ENCODE measurements around the gene FETUB. TPM values are rescaled to one million over a fixed set of nuclear protein-coding genes. Genes with fewer than 3 reads are reported as not detected.

The FETUB gene
- total RNA-seq (not detected), total RNA-seq (0 to 0.18 (median 0) reads per million in 172 experiments)
- polyA plus RNA-seq (2013, experiment 1 of 2) = not detected
- not detected for polyA plus RNA-seq (2013, experiment 2 of 2)

GRCh38 chr3:186639778-186640472 is at the start of gene FETUB:
Gene FETUB (plus strand): TSS chr3:186640399. CDS start chr3:186640461, 62 bp downstream.
- H3K27ac Mint-ChIP-seq = no peak within 1 kb of the TSS
- peaks cover 36% of the 10 kb centered on the region for H3K27me3 Mint-ChIP-seq
- no peaks in the 10 kb centered on the region for H3K9me3 Mint-ChIP-seq
- Histone ChIP-seq H3K27me3 (ENCODE audit: control insufficient read depth in 1 of 2, insufficient read depth in 2 of 2, low read length in 2 of 2) (peaks cover 0 to 5% of the 10 kb centered on the region in 2 experiments), H3K4me3 (ENCODE audit: low read length) (no peak within 1 kb of the TSS), H3K27ac (ENCODE audit: low read depth in 1 of 2, low read length in 2 of 2) (no peak within 1 kb of the TSS), H3K9me3 (ENCODE audit: control insufficient read depth in 1 of 2, insufficient read depth in 1 of 2, low read length in 2 of 2) (no peaks in the 10 kb centered on the region), H3K4me1 (ENCODE audit: insufficient read depth, low read length) (no peaks in the 10 kb centered on the region), H3K36me3 (ENCODE audit: insufficient read depth, low read length) (no peaks in the 10 kb centered on the region)
- POLR2A ChIA-PET = no interaction called here
- no peak for TF ChIP-seq CTCF (IDR thresholded peaks at IDR 0.05)
- H3K36me3 Mint-ChIP-seq (ENCODE audit: low read depth) = no peaks in the 10 kb centered on the region
- no peak within 1 kb of the TSS for H3K4me3 Mint-ChIP-seq
- DNase-seq = no peak
- intact Hi-C loops (cut with DNase I, micrococcal nuclease) = no loop called here
- H3K4me1 Mint-ChIP-seq (ENCODE audit: low read depth) = no peaks in the 10 kb centered on the region
- no peak for ATAC-seq (ENCODE audit: poor library complexity)
- CTCF ChIA-PET = interaction anchor here (0.6 kb wide), 1 partner anchor 350 kb away, joined by 3 read pairs; no protein-coding TSS in a partner anchor

- DNase-seq = no peak
- Histone ChIP-seq H3K36me3 (ENCODE audit: insufficient read depth, low read length) (peaks cover 5% of the 10 kb centered on the region), H3K27me3 (ENCODE audit: control insufficient read depth in 1 of 2, insufficient read depth in 2 of 2, low read length in 2 of 2) (no peaks in the 10 kb centered on the region), H3K4me3 (ENCODE audit: low read length) (no peak overlapping the region), H3K9me3 (ENCODE audit: control insufficient read depth in 1 of 2, insufficient read depth in 1 of 2, low read length in 2 of 2) (no peaks in the 10 kb centered on the region), H3K4me1 (ENCODE audit: insufficient read depth, low read length) (peaks cover 4% of the 10 kb centered on the region), H3K27ac (ENCODE audit: low read depth in 1 of 2, low read length in 2 of 2) (no peak overlapping the region)
- POLR2A ChIA-PET = interaction anchor here (1.7 kb wide), 1 partner anchor 27 kb away, joined by 4 read pairs; no protein-coding TSS in a partner anchor
- TF ChIP-seq CTCF (IDR thresholded peaks at IDR 0.05) = no peak
- Mint-ChIP-seq H3K27me3 (no peaks in the 10 kb centered on the region), H3K4me1 (ENCODE audit: low read depth) (peaks cover 7% of the 10 kb centered on the region), H3K36me3 (ENCODE audit: low read depth) (peaks cover 9% of the 10 kb centered on the region), H3K9me3 (no peaks in the 10 kb centered on the region), H3K27ac (no peak overlapping the region), H3K4me3 (no peak overlapping the region)
- ATAC-seq (ENCODE audit: poor library complexity) = no peak
- CTCF ChIA-PET = interaction anchor here (0.8 to 1.8 kb wide), 2 partner anchors 18 to 26 kb away, joined by 4 read pairs; no protein-coding TSS in a partner anchor
- intact Hi-C loops (cut with DNase I, micrococcal nuclease) = no loop called here
Measured at GRCh38 chr3:186590580-186591295, 49.5 kb upstream of the FETUB start.

- no peak overlapping the region for H3K4me3 Mint-ChIP-seq
- ChIA-PET POLR2A (no interaction called here), CTCF (interaction anchor here (1.8 kb wide), 1 partner anchor 25 kb away, joined by 4 read pairs; no protein-coding TSS in a partner anchor)
- Histone ChIP-seq H3K4me1 (ENCODE audit: insufficient read depth, low read length) (peaks cover 4% of the 10 kb centered on the region), H3K27ac (ENCODE audit: low read depth in 1 of 2, low read length in 2 of 2) (no peak overlapping the region), H3K27me3 (ENCODE audit: control insufficient read depth in 1 of 2, insufficient read depth in 2 of 2, low read length in 2 of 2) (no peaks in the 10 kb centered on the region), H3K9me3 (ENCODE audit: control insufficient read depth in 1 of 2, insufficient read depth in 1 of 2, low read length in 2 of 2) (no peaks in the 10 kb centered on the region), H3K36me3 (ENCODE audit: insufficient read depth, low read length) (no peaks in the 10 kb centered on the region), H3K4me3 (ENCODE audit: low read length) (no peak overlapping the region)
- DNase-seq (no peak), ATAC-seq (ENCODE audit: poor library complexity) (no peak)
- intact Hi-C loops (cut with DNase I, micrococcal nuclease) = no loop called here
- no peak overlapping the region for H3K27ac Mint-ChIP-seq
- TF ChIP-seq CTCF (IDR thresholded peaks at IDR 0.05) = no peak
- no peaks in the 10 kb centered on the region for H3K9me3 Mint-ChIP-seq
- H3K36me3 Mint-ChIP-seq (ENCODE audit: low read depth) = no peaks in the 10 kb centered on the region
- peaks cover 7% of the 10 kb centered on the region for H3K4me1 Mint-ChIP-seq (ENCODE audit: low read depth)
- no peaks in the 10 kb centered on the region for H3K27me3 Mint-ChIP-seq
Measured at GRCh38 chr3:186592682-186593081, 47.5 kb upstream of the FETUB start.

All from CD4-positive, alpha-beta T cell (primary cell).